Muscle layer of colon (tissue), 2 donors: ENCODE results near the gene GPC6.

Source experiments
- H3K27ac ChIP-seq: one replicate; pipeline ENCODE4 v1.7.0; 2013; ENCODE audit warnings: low read depth, mild to moderate bottlenecking, low read length, moderate library complexity
- H3K27me3 ChIP-seq, 2 donors: one replicate each; pipeline ENCODE4 v1.7.0; 2013; ENCODE audit warnings: low read length in 2 of 2, mild to moderate bottlenecking in 2 of 2; ENCODE audit not compliant: insufficient read depth in 2 of 2, control insufficient read depth in 1 of 2
- H3K36me3 ChIP-seq: one replicate; pipeline ENCODE4 v1.7.0; 2013; ENCODE audit warnings: mild to moderate bottlenecking, low read length; ENCODE audit not compliant: insufficient read depth
- H3K4me1 ChIP-seq: one replicate; pipeline ENCODE4 v1.7.0; 2013; ENCODE audit warnings: mild to moderate bottlenecking, low read length; ENCODE audit not compliant: insufficient read depth
- H3K4me3 ChIP-seq, 2 donors: one replicate each; pipeline ENCODE4 v1.7.0; 2013; ENCODE audit warnings: low read length in 2 of 2, low read depth in 1 of 2, mild to moderate bottlenecking in 1 of 2, moderate library complexity in 1 of 2
- H3K9ac ChIP-seq: one replicate; pipeline ENCODE4 v1.7.0; 2013; ENCODE audit warnings: low read length
- H3K9me3 ChIP-seq: one replicate; pipeline ENCODE4 v1.7.0; 2013; ENCODE audit warnings: mild to moderate bottlenecking, low read length
- donor health status: abdominal sarcoma.
- donor health status: Adenocarcinoma of cecum.

GPC6 gene

DNA sequence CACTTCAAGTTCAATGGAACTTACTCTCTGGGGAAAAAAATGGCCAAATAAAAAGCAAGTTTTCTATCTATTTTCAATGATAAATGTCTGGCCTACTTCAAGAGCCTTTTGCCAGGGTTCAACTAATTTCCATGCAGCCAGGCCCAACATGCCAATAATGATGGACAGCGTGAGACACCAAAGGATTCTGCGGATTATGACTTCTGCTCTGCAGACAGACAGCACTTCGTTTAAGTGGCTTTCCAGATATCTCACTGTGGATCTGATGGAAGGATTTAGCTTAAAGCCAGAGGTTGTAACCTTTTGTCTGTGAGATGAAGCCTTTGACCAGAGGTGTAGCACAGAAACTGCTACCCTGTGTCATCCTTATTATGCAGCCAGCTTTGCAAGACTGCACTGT, 638.6 kb downstream of the GPC6 start:
- H3K27me3 ChIP-seq, result no peaks in the 10 kb centered on the region
- no peak overlapping the region for H3K27ac ChIP-seq
- no peak overlapping the region for H3K9ac ChIP-seq
- no peaks in the 10 kb centered on the region for H3K4me1 ChIP-seq
- H3K36me3 ChIP-seq, result no peaks in the 10 kb centered on the region
- no peak overlapping the region for H3K4me3 ChIP-seq
- H3K9me3 ChIP-seq, result no peaks in the 10 kb centered on the region

DNA sequence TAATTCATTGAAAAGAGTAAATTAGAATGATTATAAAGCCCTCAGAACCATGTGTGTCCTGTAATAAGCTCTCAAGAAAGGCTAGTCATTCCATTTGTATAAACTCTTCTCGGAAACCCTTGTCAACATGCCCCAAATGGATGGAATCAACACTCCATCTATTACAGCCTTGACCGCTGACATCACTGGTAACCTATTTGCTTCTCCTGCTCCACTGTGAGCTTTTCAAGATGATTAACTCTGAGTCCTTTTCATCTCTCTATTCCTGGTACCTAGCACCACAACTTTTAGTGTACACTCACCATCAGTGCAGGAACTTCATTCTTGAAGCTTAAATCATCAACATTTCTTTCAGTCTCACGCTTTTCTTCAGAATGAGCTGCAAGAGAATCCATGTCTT, 640.9 kb downstream of the GPC6 start:
- H3K4me1 ChIP-seq, result no peaks in the 10 kb centered on the region
- no peaks in the 10 kb centered on the region for H3K27me3 ChIP-seq
- no peak overlapping the region for H3K4me3 ChIP-seq
- H3K36me3 ChIP-seq, result no peaks in the 10 kb centered on the region
- no peak overlapping the region for H3K9ac ChIP-seq
- no peak overlapping the region for H3K27ac ChIP-seq
- no peaks in the 10 kb centered on the region for H3K9me3 ChIP-seq

DNA sequence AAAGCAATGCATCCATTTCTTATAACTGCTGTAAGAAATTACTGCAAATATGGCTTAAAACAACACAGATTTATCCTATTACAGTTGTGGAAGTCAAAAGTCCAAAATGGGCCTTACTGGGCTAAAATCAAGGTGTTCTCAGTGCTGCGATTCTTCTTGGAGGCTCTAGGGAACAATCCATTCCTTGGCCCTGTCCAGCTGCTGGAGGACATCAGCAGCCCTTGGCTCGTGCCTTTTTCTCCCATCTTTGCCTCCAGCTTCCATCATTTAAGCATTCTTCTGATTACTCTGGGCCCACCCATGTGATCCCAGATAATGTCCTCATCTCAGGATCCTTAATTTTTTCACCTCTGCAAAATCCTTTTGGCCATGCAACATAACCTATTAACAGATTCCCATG, 645.8 kb downstream of the GPC6 start:
- no peak overlapping the region for H3K4me3 ChIP-seq
- H3K27ac ChIP-seq, result no peak overlapping the region
- no peaks in the 10 kb centered on the region for H3K27me3 ChIP-seq
- no peaks in the 10 kb centered on the region for H3K9me3 ChIP-seq
- no peak overlapping the region for H3K9ac ChIP-seq
- no peaks in the 10 kb centered on the region for H3K36me3 ChIP-seq
- H3K4me1 ChIP-seq, result no peaks in the 10 kb centered on the region

DNA sequence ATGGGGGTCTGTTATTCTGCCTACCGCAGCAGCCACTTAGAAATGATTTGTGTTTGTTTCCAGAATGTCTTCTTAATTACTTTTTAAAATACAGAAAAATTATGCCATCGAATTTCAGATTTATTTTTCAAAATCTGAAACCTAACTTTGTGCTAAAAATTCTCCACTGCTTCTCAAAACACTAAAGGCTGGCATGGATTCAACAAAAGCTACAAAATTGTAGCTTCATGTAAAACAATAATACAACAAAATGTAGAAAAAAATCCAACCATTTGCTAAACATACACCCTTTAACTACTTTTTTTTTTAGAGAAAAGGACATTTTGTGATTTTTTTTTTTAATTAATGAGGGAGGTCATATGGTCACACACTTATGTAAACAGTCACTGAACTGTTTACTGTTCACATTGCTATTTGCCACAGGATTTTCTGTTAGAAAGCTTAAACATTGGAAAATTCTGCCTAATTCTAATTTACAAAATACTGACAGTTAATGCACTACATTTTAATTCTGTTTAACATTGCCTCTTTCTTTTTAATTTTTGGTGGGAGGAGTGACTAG, 646.3 kb downstream of the GPC6 start:
- Histone ChIP-seq H3K9me3 (no peaks in the 10 kb centered on the region), H3K4me3 (no peak overlapping the region), H3K9ac (no peak overlapping the region), H3K27me3 (no peaks in the 10 kb centered on the region), H3K36me3 (no peaks in the 10 kb centered on the region), H3K27ac (no peak overlapping the region), H3K4me1 (no peaks in the 10 kb centered on the region)

DNA sequence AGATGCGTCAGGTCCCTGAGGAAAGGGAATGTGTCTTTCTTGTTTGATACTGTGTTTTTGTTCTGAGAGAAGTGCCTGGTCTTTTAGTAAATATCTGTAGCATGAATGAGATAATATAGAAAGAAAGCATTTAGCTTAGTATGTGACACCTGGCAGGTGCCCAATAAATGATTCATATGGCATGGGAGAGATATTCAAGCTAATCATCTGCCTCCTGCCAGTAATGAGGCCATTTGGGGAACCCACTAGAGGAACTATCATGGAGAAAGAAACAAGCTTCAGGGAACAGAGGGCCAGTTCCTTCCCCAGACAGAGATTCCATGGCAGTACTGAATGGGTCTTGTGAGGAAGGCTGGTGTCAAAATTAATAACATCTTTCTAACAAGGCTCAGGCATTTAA, 648.9 kb downstream of the GPC6 start:
- no peaks in the 10 kb centered on the region for H3K27me3 ChIP-seq
- H3K4me1 ChIP-seq, result no peaks in the 10 kb centered on the region
- no peaks in the 10 kb centered on the region for H3K9me3 ChIP-seq
- H3K36me3 ChIP-seq, result no peaks in the 10 kb centered on the region
- H3K27ac ChIP-seq, result no peak overlapping the region
- H3K9ac ChIP-seq, result no peak overlapping the region
- H3K4me3 ChIP-seq, result no peak overlapping the region

DNA sequence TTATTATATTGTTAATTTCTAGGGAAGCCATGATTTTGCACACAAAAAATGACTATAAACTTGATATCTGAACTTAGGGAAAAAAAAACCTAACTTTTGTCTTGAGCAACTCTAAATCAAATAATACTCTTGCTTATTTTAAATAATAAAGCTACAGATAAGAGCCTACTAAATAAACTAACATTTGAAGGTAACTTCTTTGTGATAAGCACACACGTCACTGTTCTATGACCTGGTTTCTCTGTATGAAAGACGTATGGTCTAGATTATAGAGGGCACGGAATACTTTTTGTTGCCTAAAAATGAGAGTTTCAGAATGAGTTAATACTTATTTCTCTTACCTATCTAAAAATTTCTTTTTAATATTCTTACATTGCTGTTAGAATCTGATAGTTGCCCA, 649.6 kb downstream of the GPC6 start:
- H3K4me3 ChIP-seq, result no peak overlapping the region
- H3K4me1 ChIP-seq, result no peaks in the 10 kb centered on the region
- no peaks in the 10 kb centered on the region for H3K36me3 ChIP-seq
- no peak overlapping the region for H3K27ac ChIP-seq
- H3K27me3 ChIP-seq, result no peaks in the 10 kb centered on the region
- H3K9ac ChIP-seq, result no peak overlapping the region
- H3K9me3 ChIP-seq, result no peaks in the 10 kb centered on the region

DNA sequence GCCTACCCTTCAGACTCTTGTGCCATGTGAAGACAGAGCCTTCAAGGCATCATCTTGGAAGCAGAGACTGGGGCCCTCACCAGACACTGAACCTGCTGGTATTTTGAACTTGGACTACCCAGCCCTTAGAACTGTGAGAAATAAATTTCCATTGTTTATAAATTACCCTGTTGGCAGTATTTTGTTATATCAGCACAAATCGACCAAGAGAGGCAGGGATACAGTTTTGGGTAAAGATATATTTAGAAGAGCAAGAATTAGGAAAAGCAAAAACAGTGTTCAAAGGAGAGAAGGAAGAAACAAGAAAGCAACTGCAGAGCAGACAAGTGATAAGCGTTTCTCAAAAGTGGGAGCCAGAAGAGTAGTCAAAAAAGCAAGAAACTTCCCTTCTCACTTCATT, 652.1 kb downstream of the GPC6 start:
- H3K36me3 ChIP-seq, result no peaks in the 10 kb centered on the region
- no peaks in the 10 kb centered on the region for H3K4me1 ChIP-seq
- H3K4me3 ChIP-seq, result no peak overlapping the region
- H3K9ac ChIP-seq, result no peak overlapping the region
- no peaks in the 10 kb centered on the region for H3K9me3 ChIP-seq
- no peak overlapping the region for H3K27ac ChIP-seq
- no peaks in the 10 kb centered on the region for H3K27me3 ChIP-seq

DNA sequence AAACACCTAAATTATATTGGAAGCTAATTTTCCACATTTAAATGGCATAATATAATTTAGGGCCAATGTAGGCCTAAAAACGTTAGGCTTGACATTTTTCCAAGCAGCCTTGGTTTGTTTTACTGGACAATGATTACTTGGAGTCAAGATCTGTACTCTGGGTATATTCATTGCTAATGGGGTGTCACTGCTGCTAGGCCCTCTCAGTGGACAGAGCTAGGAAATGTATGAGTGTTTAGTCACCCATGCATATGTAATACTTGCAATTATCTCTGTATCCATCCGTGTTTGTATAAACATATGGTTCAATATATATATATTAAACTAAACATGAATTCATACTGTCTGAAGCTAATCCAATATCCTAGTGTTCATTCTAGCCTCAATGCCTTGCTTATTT, 654.8 kb downstream of the GPC6 start:
- no peak overlapping the region for H3K27ac ChIP-seq
- no peaks in the 10 kb centered on the region for H3K9me3 ChIP-seq
- H3K4me3 ChIP-seq, result no peak overlapping the region
- H3K36me3 ChIP-seq, result no peaks in the 10 kb centered on the region
- H3K9ac ChIP-seq, result no peak overlapping the region
- no peaks in the 10 kb centered on the region for H3K27me3 ChIP-seq
- no peaks in the 10 kb centered on the region for H3K4me1 ChIP-seq

DNA sequence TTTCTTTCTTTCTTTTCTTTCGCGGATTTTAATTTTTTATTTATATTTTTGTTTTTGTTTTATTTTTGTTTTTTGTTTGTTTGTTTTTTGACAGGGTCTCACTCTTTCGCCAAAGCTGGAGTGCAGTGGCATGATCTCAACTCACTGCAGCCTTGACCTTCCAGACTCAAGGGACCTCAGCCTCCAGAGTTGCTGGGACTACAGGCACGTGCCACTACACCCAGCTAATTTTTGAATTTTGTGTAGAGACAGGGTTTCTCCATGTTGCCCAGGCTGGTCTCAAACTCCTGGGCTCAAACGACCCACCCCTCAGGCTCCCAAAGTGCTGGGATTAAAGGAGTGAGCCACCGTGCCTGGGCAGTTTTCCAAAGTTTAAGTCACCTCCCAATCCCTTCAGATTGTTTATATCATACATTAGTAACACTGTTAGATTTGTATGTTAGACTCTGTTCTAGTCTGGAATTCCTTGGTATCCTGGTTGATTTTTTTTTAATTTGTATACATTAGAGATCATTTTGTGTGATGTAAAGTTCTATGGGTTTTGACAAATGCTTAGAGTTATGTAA, 655.6 kb downstream of the GPC6 start:
- no peaks in the 10 kb centered on the region for H3K36me3 ChIP-seq
- no peak overlapping the region for H3K4me3 ChIP-seq
- H3K4me1 ChIP-seq, result no peaks in the 10 kb centered on the region
- no peak overlapping the region for H3K27ac ChIP-seq
- H3K9me3 ChIP-seq, result no peaks in the 10 kb centered on the region
- H3K9ac ChIP-seq, result no peak overlapping the region
- H3K27me3 ChIP-seq, result no peaks in the 10 kb centered on the region

DNA sequence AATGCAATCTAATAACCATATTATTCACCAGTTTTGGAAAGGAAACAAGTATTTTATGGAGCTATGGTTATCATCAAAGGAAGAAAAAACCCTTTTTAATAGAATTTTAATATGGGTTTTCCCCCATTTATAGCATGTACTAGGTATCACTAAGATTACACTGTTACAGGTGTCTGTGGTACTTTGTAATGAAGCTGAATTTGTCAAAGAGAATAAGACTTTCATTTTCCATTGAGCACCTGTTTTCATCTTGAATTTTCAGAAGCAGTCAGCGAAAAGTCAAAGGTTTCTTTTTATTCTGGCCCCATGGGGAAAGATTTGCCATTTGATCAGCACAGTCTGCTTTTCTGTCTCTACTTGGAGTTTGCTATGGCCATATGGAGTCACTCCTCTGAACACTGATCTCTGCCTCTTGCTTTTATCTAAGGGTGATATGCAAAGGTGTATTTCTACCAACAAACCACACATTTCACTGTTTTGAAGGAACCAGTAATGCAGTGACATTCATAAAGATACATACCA, 662.9 kb downstream of the GPC6 start:
- H3K4me3 ChIP-seq, result no peak overlapping the region

DNA sequence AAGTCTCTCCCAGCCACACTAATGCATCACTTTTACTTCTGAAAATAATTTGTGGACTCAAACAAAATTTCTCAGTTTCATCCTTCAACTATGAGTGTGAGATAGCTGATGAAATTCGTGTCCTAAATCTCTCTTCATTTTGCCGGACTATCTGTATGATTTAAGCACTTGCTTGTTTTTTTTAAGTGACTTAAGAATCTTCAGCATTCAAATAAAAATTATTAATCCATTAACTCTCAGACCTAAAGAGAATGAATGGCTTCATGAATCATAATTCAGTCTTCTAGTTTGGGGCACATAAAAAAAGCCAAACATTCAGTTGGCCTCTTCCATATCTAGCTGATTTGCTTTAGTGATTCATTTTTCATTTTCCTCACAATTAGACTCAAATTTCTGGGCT, 673.4 kb downstream of the GPC6 start:
- H3K27me3 ChIP-seq, result no peaks in the 10 kb centered on the region
- H3K4me3 ChIP-seq, result no peak overlapping the region
- H3K36me3 ChIP-seq, result no peaks in the 10 kb centered on the region
- H3K9me3 ChIP-seq, result no peaks in the 10 kb centered on the region
- peaks cover 4% of the 10 kb centered on the region for H3K4me1 ChIP-seq
- no peak overlapping the region for H3K27ac ChIP-seq
- H3K9ac ChIP-seq, result no peak overlapping the region

More for the DNA sequence above, 662.9 kb downstream of the GPC6 start:
- Histone ChIP-seq H3K27ac (no peak overlapping the region), H3K27me3 (no peaks in the 10 kb centered on the region), H3K4me1 (no peaks in the 10 kb centered on the region), H3K9ac (no peak overlapping the region), H3K9me3 (no peaks in the 10 kb centered on the region), H3K36me3 (no peaks in the 10 kb centered on the region)

DNA sequence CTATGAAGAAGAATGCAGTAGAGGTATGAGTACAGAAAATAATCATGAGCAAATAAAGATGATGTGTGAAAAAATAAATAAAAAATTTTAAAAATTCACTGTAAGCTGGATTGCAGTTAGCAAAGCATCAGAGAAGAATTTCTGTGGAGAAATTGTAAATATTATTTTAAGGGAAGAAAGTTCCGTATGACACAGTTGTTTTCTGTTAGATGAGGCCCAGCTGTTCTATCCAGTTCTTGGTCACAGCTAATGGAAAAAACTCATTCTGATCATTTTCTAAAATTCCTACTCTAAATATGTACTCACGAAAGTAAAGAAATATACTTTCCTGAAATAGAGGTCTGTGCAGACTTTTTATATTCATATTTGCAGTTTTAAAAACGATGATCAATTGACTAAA, 674.1 kb downstream of the GPC6 start:
- Histone ChIP-seq H3K9me3 (no peaks in the 10 kb centered on the region), H3K27me3 (no peaks in the 10 kb centered on the region), H3K4me1 (peaks cover 4% of the 10 kb centered on the region), H3K4me3 (no peak overlapping the region), H3K27ac (no peak overlapping the region), H3K9ac (no peak overlapping the region), H3K36me3 (no peaks in the 10 kb centered on the region)
